ENCODE measurements around the gene ATP7B.

The ATP7B gene

GRCh38 chr13:51944428-51944827 lies 66.8 kb downstream of the ATP7B start:
- no peak for TF ChIP-seq ELF4 (IDR thresholded peaks at IDR 0.05)
- TF ChIP-seq PKNOX1 (IDR thresholded peaks at IDR 0.05) = no peak
- no peak for TF ChIP-seq SUZ12 (IDR thresholded peaks at IDR 0.05)
- CTCF ChIA-PET = no interaction called here
- POLR2A ChIA-PET = no interaction called here
- no peak for DNase-seq (ENCODE audit: extremely low spot score)

GRCh38 chr13:51943721-51944120 lies 67.5 kb downstream of the ATP7B start:
- ChIA-PET CTCF (no interaction called here), POLR2A (no interaction called here)
- DNase-seq (ENCODE audit: extremely low spot score) = no peak
- no peak for TF ChIP-seq TARDBP (IDR thresholded peaks at IDR 0.05)
- no peak for TF ChIP-seq BHLHE40 (IDR thresholded peaks at IDR 0.05; ENCODE audit: borderline replicate concordance)
- no peak for TF ChIP-seq HDGF (IDR thresholded peaks at IDR 0.05; ENCODE audit: borderline replicate concordance)
- TF ChIP-seq PKNOX1 (IDR thresholded peaks at IDR 0.05) = no peak
- no peak for TF ChIP-seq ZNF384 (IDR thresholded peaks at IDR 0.05)
- no peak for TF ChIP-seq FOXA1 (IDR thresholded peaks at IDR 0.05)
- no peak for TF ChIP-seq ELF4 (IDR thresholded peaks at IDR 0.05)
- no peak for TF ChIP-seq LEF1 (IDR thresholded peaks at IDR 0.05; ENCODE audit: borderline replicate concordance)
- TF ChIP-seq ARNT (IDR thresholded peaks at IDR 0.05) = no peak
- TF ChIP-seq L3MBTL2 (conservative IDR thresholded peaks at IDR 0.05) = no peak
- TF ChIP-seq NFRKB (IDR thresholded peaks at IDR 0.05) = no peak
- no peak for TF ChIP-seq CTBP1 (IDR thresholded peaks at IDR 0.05; ENCODE audit: borderline replicate concordance)
- TF ChIP-seq FOXK2 (IDR thresholded peaks at IDR 0.05) = no peak
- TF ChIP-seq SP1 (IDR thresholded peaks at IDR 0.05) = no peak
- TF ChIP-seq FOXM1 (IDR thresholded peaks at IDR 0.05; ENCODE audit: borderline replicate concordance) = no peak
- TF ChIP-seq SUZ12 (IDR thresholded peaks at IDR 0.05) = no peak

- ChIA-PET POLR2A (no interaction called here), CTCF (no interaction called here)
- TF ChIP-seq BHLHE40 (IDR thresholded peaks at IDR 0.05; ENCODE audit: borderline replicate concordance) = no peak
- no peak for DNase-seq (ENCODE audit: extremely low spot score)
Observed at GRCh38 chr13:51942189-51942588, 69.1 kb downstream of the ATP7B start.

- POLR2A ChIA-PET = no interaction called here
- CTCF ChIA-PET = no interaction called here
- no peak for TF ChIP-seq BHLHE40 (IDR thresholded peaks at IDR 0.05; ENCODE audit: borderline replicate concordance)
- no peak for TF ChIP-seq LEF1 (IDR thresholded peaks at IDR 0.05; ENCODE audit: borderline replicate concordance)
- no peak for TF ChIP-seq NFRKB (IDR thresholded peaks at IDR 0.05)
- no peak for TF ChIP-seq FOXK2 (IDR thresholded peaks at IDR 0.05)
- TF ChIP-seq SUZ12 (IDR thresholded peaks at IDR 0.05) = no peak
- TF ChIP-seq ARNT (IDR thresholded peaks at IDR 0.05) = no peak
- TF ChIP-seq ZNF384 (IDR thresholded peaks at IDR 0.05) = no peak
- no peak for TF ChIP-seq PKNOX1 (IDR thresholded peaks at IDR 0.05)
- TF ChIP-seq CTBP1 (IDR thresholded peaks at IDR 0.05; ENCODE audit: borderline replicate concordance) = no peak
- DNase-seq (ENCODE audit: extremely low spot score) = no peak
Observed at GRCh38 chr13:51938454-51938853, 72.8 kb downstream of the ATP7B start.

GRCh38 chr13:51937320-51938290 lies 73.6 kb downstream of the ATP7B start:
- ChIA-PET CTCF (interaction anchor here (1.2 kb wide), 1 partner anchor 192 kb away, joined by 3 read pairs; no protein-coding TSS in a partner anchor), POLR2A (no interaction called here)
- DNase-seq (ENCODE audit: extremely low spot score) = no peak
- TF ChIP-seq FOXM1 (IDR thresholded peaks at IDR 0.05; ENCODE audit: borderline replicate concordance) = no peak
- TF ChIP-seq BHLHE40 (IDR thresholded peaks at IDR 0.05; ENCODE audit: borderline replicate concordance) = no peak
- TF ChIP-seq FOXK2 (IDR thresholded peaks at IDR 0.05) = no peak
- no peak for TF ChIP-seq ZNF384 (IDR thresholded peaks at IDR 0.05)
- TF ChIP-seq ELF4 (IDR thresholded peaks at IDR 0.05) = no peak
- TF ChIP-seq CTBP1 (IDR thresholded peaks at IDR 0.05; ENCODE audit: borderline replicate concordance) = no peak
- TF ChIP-seq NFRKB (IDR thresholded peaks at IDR 0.05) = no peak
- no peak for TF ChIP-seq ARNT (IDR thresholded peaks at IDR 0.05)

GRCh38 chr13:51935326-51936171 lies 75.7 kb downstream of the ATP7B start:
- DNase-seq (ENCODE audit: extremely low spot score) = peak; percentile 48
- ChIA-PET POLR2A (no interaction called here), CTCF (interaction anchor here (0.6 to 1.0 kb wide), 3 partner anchors 9 to 164 kb away, joined by 3 to 5 read pairs (median 4); no protein-coding TSS in a partner anchor)
- TF ChIP-seq ZNF384 (IDR thresholded peaks at IDR 0.05) (no peak), SP1 (IDR thresholded peaks at IDR 0.05) (no peak), TARDBP (IDR thresholded peaks at IDR 0.05) (no peak), PKNOX1 (IDR thresholded peaks at IDR 0.05) (no peak), HDGF (IDR thresholded peaks at IDR 0.05; ENCODE audit: borderline replicate concordance) (no peak), FOXM1 (IDR thresholded peaks at IDR 0.05; ENCODE audit: borderline replicate concordance) (no peak), L3MBTL2 (conservative IDR thresholded peaks at IDR 0.05) (no peak), NFRKB (IDR thresholded peaks at IDR 0.05) (no peak), LEF1 (IDR thresholded peaks at IDR 0.05; ENCODE audit: borderline replicate concordance) (no peak), BHLHE40 (IDR thresholded peaks at IDR 0.05; ENCODE audit: borderline replicate concordance) (no peak), SUZ12 (IDR thresholded peaks at IDR 0.05) (no peak), CTBP1 (IDR thresholded peaks at IDR 0.05; ENCODE audit: borderline replicate concordance) (no peak), FOXK2 (IDR thresholded peaks at IDR 0.05) (no peak), ELF4 (IDR thresholded peaks at IDR 0.05) (no peak), ARNT (IDR thresholded peaks at IDR 0.05) (no peak)

Data from HEK293T (cell line).